OCI-LY1 (cell line): Measurements from ENCODE around the gene ZNF451.

Source experiments
- H2AFZ ChIP-seq: fragments of 200-600 bp; sonication (generic), shearing (Covaris generic); 2 replicates; pipeline ENCODE4 v1.6.0; 2014; ENCODE audit warnings: antibody characterized with exemption, mild to moderate bottlenecking, low read length
- H3F3A ChIP-seq: fragments of 200-600 bp; sonication (generic), shearing (Covaris generic); 2 replicates; pipeline ENCODE4 v1.6.0; 2014; ENCODE audit warnings: mild to moderate bottlenecking, antibody characterized with exemption, low read length, moderate library complexity; ENCODE audit not compliant: insufficient read depth
- H3K27ac ChIP-seq: fragments of 200-600 bp; sonication (generic); 2 replicates; pipeline ENCODE4 v1.5.1; 2014; ENCODE audit warnings: low read length, mixed run types, mild to moderate bottlenecking, low read depth; ENCODE audit not compliant: poor library complexity, severe bottlenecking
- H3K27me3 ChIP-seq: fragments of 200-600 bp; sonication (generic); 2 replicates; pipeline ENCODE4 v1.6.0; 2014; ENCODE audit warnings: antibody characterized with exemption, mild to moderate bottlenecking, low read length, moderate library complexity; ENCODE audit not compliant: insufficient read depth
- H3K36me3 ChIP-seq: fragments of 200-600 bp; sonication (generic); 2 replicates; pipeline ENCODE4 v1.6.1; 2014; ENCODE audit warnings: mild to moderate bottlenecking, antibody characterized with exemption, low read length, moderate library complexity, mixed read lengths; ENCODE audit not compliant: insufficient read depth
- H3K4me1 ChIP-seq: fragments of 200-600 bp; sonication (generic); 2 replicates; pipeline ENCODE4 v1.5.1; 2014; ENCODE audit warnings: mild to moderate bottlenecking, low read length, moderate library complexity; ENCODE audit not compliant: insufficient read depth, severe bottlenecking
- H3K4me2 ChIP-seq: fragments of 200-600 bp; sonication (generic), shearing (Covaris generic); 2 replicates; pipeline ENCODE4 v1.6.1; 2014; ENCODE audit warnings: low read length
- H3K4me3 ChIP-seq: fragments of 200-600 bp; sonication (generic); 2 replicates; pipeline ENCODE4 v1.5.1; 2014; ENCODE audit warnings: low read length, low read depth, mild to moderate bottlenecking, mixed read lengths; ENCODE audit not compliant: poor library complexity, severe bottlenecking
- H3K79me2 ChIP-seq: fragments of 200-600 bp; shearing (Covaris generic); 2 replicates; pipeline ENCODE4 v1.6.1; 2016; ENCODE audit warnings: mixed run types, low read length, mixed read lengths; ENCODE audit not compliant: insufficient read depth
- H3K9ac ChIP-seq: fragments of 200-600 bp; sonication (generic), shearing (Covaris generic); 2 replicates; pipeline ENCODE4 v1.6.1; 2014; ENCODE audit warnings: mild to moderate bottlenecking, low read length, mixed read lengths
- H3K9me2 ChIP-seq: fragments of 200-600 bp; sonication (generic), shearing (Covaris generic); 2 replicates; pipeline ENCODE4 v1.6.1; 2014; ENCODE audit warnings: low read depth, mild to moderate bottlenecking, low read length, mixed read lengths
- H3K9me3 ChIP-seq: fragments of 200-600 bp; shearing (Covaris generic); 2 replicates; pipeline ENCODE4 v1.6.1; 2014; ENCODE audit warnings: low read length, mixed read lengths
- H4K20me1 ChIP-seq: fragments of 200-600 bp; sonication (generic), shearing (Covaris generic); 2 replicates; pipeline ENCODE4 v1.6.0; 2016; ENCODE audit warnings: mild to moderate bottlenecking, low read length; ENCODE audit not compliant: insufficient read depth
- EZH2 ChIP-seq: fragments of 200-600 bp; sonication (generic), shearing (Covaris generic); IDR thresholded peaks from 2 replicates; pipeline ENCODE4 v1.8.0; 2017; ENCODE audit warnings: borderline replicate concordance, mixed run types, mild to moderate bottlenecking, antibody characterized with exemption, low read length, moderate library complexity, mixed read lengths
- TF ChIP-seq, protein P1 (sequence below): fragments of 200-600 bp; sonication (generic), shearing (Covaris generic); IDR thresholded peaks from 2 replicates; pipeline ENCODE4 v1.5.1; 2017; ENCODE audit warnings: mild to moderate bottlenecking, antibody characterized with exemption, low read length, moderate library complexity, mixed read lengths

The ZNF451 gene

DNA sequence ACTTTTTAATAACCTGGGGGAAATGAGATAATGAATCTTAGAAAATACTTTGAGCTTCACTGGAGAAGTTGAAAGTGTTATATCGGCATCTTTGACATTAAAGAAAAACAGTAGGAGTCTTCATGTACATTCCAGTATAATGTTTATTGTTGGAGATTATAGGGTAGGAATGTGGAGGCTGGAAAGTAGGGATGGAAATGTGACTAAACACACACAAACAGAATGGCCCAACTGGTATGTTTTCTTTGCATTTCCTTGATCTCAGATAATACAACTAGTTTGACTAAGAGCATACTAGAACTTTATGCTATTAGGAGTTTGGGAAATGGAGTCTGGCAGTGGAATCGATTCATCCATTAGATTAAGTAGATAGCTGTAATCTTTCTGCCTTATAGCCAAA lies 72.0 kb downstream of the ZNF451 start:
- Histone ChIP-seq H3K27me3 (no peaks in the 10 kb centered on the region), H3K27ac (no peak overlapping the region), H3K9ac (no peak overlapping the region), H3K4me1 (no peaks in the 10 kb centered on the region), H2AFZ (no peak overlapping the region), H3K36me3 (peaks cover 42% of the 10 kb centered on the region), H3K79me2 (no peaks in the 10 kb centered on the region), H3K9me3 (no peaks in the 10 kb centered on the region), H3K4me3 (no peak overlapping the region), H4K20me1 (no peaks in the 10 kb centered on the region), H3K9me2 (no peaks in the 10 kb centered on the region), H3K4me2 (no peak overlapping the region), H3F3A (no peaks in the 10 kb centered on the region)
- no peak for TF ChIP-seq EZH2
- TF ChIP-seq, protein P1, sequence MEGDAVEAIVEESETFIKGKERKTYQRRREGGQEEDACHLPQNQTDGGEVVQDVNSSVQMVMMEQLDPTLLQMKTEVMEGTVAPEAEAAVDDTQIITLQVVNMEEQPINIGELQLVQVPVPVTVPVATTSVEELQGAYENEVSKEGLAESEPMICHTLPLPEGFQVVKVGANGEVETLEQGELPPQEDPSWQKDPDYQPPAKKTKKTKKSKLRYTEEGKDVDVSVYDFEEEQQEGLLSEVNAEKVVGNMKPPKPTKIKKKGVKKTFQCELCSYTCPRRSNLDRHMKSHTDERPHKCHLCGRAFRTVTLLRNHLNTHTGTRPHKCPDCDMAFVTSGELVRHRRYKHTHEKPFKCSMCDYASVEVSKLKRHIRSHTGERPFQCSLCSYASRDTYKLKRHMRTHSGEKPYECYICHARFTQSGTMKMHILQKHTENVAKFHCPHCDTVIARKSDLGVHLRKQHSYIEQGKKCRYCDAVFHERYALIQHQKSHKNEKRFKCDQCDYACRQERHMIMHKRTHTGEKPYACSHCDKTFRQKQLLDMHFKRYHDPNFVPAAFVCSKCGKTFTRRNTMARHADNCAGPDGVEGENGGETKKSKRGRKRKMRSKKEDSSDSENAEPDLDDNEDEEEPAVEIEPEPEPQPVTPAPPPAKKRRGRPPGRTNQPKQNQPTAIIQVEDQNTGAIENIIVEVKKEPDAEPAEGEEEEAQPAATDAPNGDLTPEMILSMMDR = no peak

DNA sequence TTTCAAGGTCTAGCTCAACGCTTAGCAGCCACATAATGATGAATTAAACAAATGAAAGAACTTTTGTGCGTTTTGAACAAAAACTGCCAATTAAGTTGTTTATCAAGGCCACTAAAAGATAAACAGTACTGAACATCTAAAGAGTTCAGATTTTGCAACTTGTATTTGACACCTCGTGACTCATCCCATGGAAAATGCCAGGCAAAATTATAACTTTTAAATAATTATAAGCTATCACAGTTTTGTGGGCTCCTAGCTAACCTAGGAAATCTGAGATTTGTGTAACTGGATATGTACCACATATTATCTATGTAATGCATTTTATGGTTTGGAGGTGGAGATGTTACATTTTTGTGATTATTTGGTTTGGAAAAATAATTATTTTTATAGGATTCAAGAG lies 72.5 kb downstream of the ZNF451 start:
- no peak for TF ChIP-seq EZH2
- TF ChIP-seq, protein P1 = no peak
- H3K79me2 ChIP-seq = no peaks in the 10 kb centered on the region
- no peaks in the 10 kb centered on the region for H4K20me1 ChIP-seq
- H3K9ac ChIP-seq = no peak overlapping the region
- H3F3A ChIP-seq = no peaks in the 10 kb centered on the region
- no peak overlapping the region for H3K4me3 ChIP-seq
- H3K27ac ChIP-seq = no peak overlapping the region
- H3K9me2 ChIP-seq = no peaks in the 10 kb centered on the region
- no peak overlapping the region for H3K4me2 ChIP-seq
- H3K36me3 ChIP-seq = peaks cover 45% of the 10 kb centered on the region
- no peaks in the 10 kb centered on the region for H3K9me3 ChIP-seq
- H3K27me3 ChIP-seq = no peaks in the 10 kb centered on the region
- no peak overlapping the region for H2AFZ ChIP-seq
- H3K4me1 ChIP-seq = no peaks in the 10 kb centered on the region

- Histone ChIP-seq H3K36me3 (peaks cover 47% of the 10 kb centered on the region), H3K9ac (no peak overlapping the region), H4K20me1 (no peaks in the 10 kb centered on the region), H3K79me2 (no peaks in the 10 kb centered on the region), H2AFZ (no peak overlapping the region), H3K27me3 (no peaks in the 10 kb centered on the region), H3K4me2 (no peak overlapping the region), H3K9me2 (no peaks in the 10 kb centered on the region), H3K4me3 (no peak overlapping the region), H3K27ac (no peak overlapping the region), H3K4me1 (no peaks in the 10 kb centered on the region), H3F3A (no peaks in the 10 kb centered on the region), H3K9me3 (no peaks in the 10 kb centered on the region)
- TF ChIP-seq, protein P1 = no peak
- TF ChIP-seq EZH2 = no peak
These were observed 74.0 kb downstream of the ZNF451 start for GRCh38 chr6:57163956-57164355.
